Naive thymus-derived CD4-positive, alpha-beta T cell (primary cell): ENCODE results near the gene CXCR5. TPM values are rescaled to one million over a fixed set of nuclear protein-coding genes. Genes with fewer than 3 reads are reported as not detected.

Experiments
- ATAC-seq: fragments of 150-1000 bp; cut with Tn5 transposase; 2 replicates; pipeline ENCODE4 v1.10.0; 2021; ENCODE audit warnings: mild to moderate bottlenecking, moderate library complexity
- CTCF ChIA-PET: fragments of 350-600 bp; sonication (Branson Sonifier 250); formaldehyde crosslinking; loops from one replicate; lab custom pipeline; 2021; ENCODE audit warnings: antibody characterized with exemption; lab: Charles Lee
- POLR2A ChIA-PET: fragments of 350-600 bp; sonication (Branson Sonifier 250); formaldehyde crosslinking; loops from one replicate; lab custom pipeline; 2021; ENCODE audit warnings: antibody characterized with exemption, inconsistent platforms; lab: Charles Lee
- DNase-seq, 9 donors: peaks; one replicate each; pipeline versions ENCODE4 v3.0.0 to v3.0.0-alpha.2; 2020 to 2022; ENCODE audit warnings: mixed read lengths in 1 of 9
- H3K27ac ChIP-seq: one replicate; pipeline ENCODE4 v1.7.0; 2013; ENCODE audit warnings: mild to moderate bottlenecking, low read depth, low read length, moderate library complexity
- H3K27me3 ChIP-seq, 2 donors: one replicate each; pipeline ENCODE4 v1.7.0; 2013; ENCODE audit warnings: low read length in 2 of 2, mild to moderate bottlenecking in 2 of 2, moderate library complexity in 2 of 2; ENCODE audit not compliant: control insufficient read depth in 2 of 2, insufficient read depth in 2 of 2
- H3K36me3 ChIP-seq, 3 experiments: 1 replicate in 2 of 3; 2 replicates in 1 of 3; pipeline ENCODE4 v1.7.0; 2013; ENCODE audit warnings: low read length in 3 of 3, mild to moderate bottlenecking in 3 of 3, moderate library complexity in 1 of 3; ENCODE audit not compliant: insufficient read depth in 3 of 3, control insufficient read depth in 2 of 3
- H3K4me1 ChIP-seq, 2 donors: one replicate each; pipeline ENCODE4 v1.7.0; 2013; ENCODE audit warnings: low read length in 2 of 2, mild to moderate bottlenecking in 2 of 2, moderate library complexity in 1 of 2; ENCODE audit not compliant: control insufficient read depth in 2 of 2, insufficient read depth in 2 of 2
- H3K4me3 ChIP-seq: 2 replicates; pipeline ENCODE4 v1.7.0; 2013; ENCODE audit warnings: mild to moderate bottlenecking, low read length
- H3K9me3 ChIP-seq, 3 experiments: 1 replicate in 2 of 3; 2 replicates in 1 of 3; pipeline ENCODE4 v1.7.0; 2013; ENCODE audit warnings: low read length in 3 of 3; ENCODE audit not compliant: control insufficient read depth in 2 of 3
- H3K27ac Mint-ChIP-seq, 9 donors: one replicate each; pipeline ENCODE4 v1.8.0; 2020 to 2022; ENCODE audit warnings: mixed read lengths in 9 of 9, mild to moderate bottlenecking in 8 of 9, moderate library complexity in 5 of 9, inconsistent platforms in 2 of 9
- H3K27me3 Mint-ChIP-seq, 5 donors: one replicate each; pipeline ENCODE4 v1.8.0; 2021 to 2022; ENCODE audit warnings: mixed read lengths in 5 of 5, mild to moderate bottlenecking in 1 of 5
- H3K36me3 Mint-ChIP-seq, 5 donors: one replicate each; pipeline ENCODE4 v1.8.0; 2020 to 2022; ENCODE audit warnings: mixed read lengths in 5 of 5, mild to moderate bottlenecking in 3 of 5, inconsistent platforms in 1 of 5
- H3K4me1 Mint-ChIP-seq, 7 donors: one replicate each; pipeline ENCODE4 v1.8.0; 2020 to 2022; ENCODE audit warnings: mixed read lengths in 7 of 7, mild to moderate bottlenecking in 3 of 7, inconsistent platforms in 1 of 7
- H3K4me3 Mint-ChIP-seq, 10 donors: one replicate each; pipeline ENCODE4 v1.8.0; 2020 to 2022; ENCODE audit warnings: mild to moderate bottlenecking in 10 of 10, mixed read lengths in 10 of 10, moderate library complexity in 6 of 10, inconsistent platforms in 2 of 10
- H3K9me3 Mint-ChIP-seq, 11 donors: one replicate each; pipeline ENCODE4 v1.8.0; 2020 to 2022; ENCODE audit warnings: mixed read lengths in 11 of 11, mild to moderate bottlenecking in 4 of 11, inconsistent platforms in 1 of 11, moderate library complexity in 1 of 11
- intact Hi-C, 2 donors: fragments of 100-400 bp; cut with micrococcal nuclease; formaldehyde crosslinking; loops; one replicate each; pipeline ENCODE4 v1.15.1; 2023
- polyA plus RNA-seq, 2 donors: library from polyadenylated mRNA; unstranded; fragments of 300-500 nt; fragmentation: Illumina TruSeq; gene quantifications; one replicate each; pipeline ENCODE4 v1.2.3, GENCODE V29; 2021
- total RNA-seq, 6 experiments: library from RNA in 5 of 6; stranded (reverse) in 5 of 6; gene quantifications; 1 replicate in 5 of 6; 2 replicates in 1 of 6; pipeline ENCODE4 v1.2.3 and lab custom pipeline; 2021 to 2026

The CXCR5 gene
- total and polyA plus RNA-seq, 7 experiments from 2014 or later, result 0.41 to 2.9 (median 2.1) TPM

DNA sequence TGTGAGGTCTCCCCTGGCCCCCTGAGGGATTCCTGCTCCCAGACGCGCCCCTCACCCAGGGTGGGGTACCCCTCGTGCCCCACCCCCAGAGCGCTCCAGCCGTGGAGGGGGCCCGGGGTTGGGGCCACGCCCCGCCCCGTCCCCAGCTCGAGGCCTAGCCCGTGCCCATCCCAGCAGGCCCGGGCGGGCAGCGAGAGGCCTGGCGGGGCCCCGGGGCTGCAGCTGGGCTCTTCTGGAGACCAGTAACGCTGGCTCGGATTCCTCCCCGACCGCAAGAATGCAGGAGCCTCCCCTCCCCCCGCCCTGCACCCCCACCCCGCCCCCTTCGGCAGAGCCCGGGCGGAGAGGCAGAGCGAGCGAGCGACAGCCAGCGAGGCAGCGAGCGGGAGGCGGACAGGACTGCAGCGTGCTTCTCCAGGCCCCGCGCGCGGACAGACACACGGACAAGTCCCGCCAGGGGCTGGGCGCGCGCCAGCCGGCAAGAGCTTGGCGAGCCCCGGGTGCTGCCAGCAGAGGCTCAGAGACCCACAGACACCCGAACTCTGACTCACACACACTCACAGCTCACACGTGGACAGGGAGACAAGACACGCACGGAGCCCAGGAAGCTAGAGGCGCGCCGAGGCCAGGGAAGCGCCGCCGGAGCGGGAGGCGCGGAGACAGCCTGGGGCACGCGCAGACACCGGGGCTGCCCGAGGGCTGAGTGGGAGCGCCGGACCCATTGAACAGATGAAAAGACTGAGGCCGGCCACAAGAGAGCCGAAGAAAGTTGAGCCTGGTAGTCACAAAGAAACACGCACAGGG is 26.8 kb downstream of the CXCR5 start:
- peak; percentile 31 for ATAC-seq
- peaks cover 0 to 17% (median 16%) of the 10 kb centered on the region in 5 donors for H3K36me3 Mint-ChIP-seq

DNA sequence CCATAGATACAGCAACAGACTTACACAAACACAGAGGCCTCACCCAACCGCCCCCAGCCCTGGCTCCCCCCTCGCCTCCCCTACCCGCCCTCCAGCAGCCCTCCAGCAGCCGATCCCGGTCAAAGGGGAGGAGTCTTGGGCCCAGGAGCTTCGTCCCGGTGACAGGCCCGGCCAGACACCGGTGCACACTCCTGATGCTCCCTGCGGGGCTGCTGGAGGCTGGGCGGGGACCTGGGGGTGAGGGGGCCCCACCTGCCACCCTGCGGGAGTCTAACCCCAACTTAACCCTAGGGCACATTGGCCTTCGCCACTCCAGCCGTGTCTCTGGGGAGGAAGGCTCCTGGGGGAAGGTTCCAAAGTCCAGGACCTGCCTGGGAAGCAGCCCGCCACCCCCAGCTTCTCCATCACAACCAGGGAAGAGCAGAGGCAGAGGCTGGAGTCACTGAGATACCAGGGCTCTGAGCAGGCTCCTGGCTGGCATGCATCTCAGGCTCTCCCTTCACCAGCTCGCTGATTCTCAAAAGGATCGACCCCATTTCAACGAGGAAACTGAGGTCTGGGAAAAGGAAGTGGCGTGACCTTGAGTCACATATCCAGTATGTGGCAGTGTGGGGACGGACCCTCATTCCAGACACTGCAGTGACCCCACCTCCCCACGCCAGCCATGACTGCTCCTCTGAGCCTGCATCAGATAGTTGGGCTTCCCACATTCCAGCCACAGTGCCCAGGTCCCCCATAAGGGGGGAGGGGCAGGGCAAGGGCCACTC is 27.6 kb downstream of the CXCR5 start:
- H3K9me3 Mint-ChIP-seq, result peaks cover 0 to 4% (median 0%) of the 10 kb centered on the region in 11 donors
- Histone ChIP-seq H3K4me3 (peak overlapping the region; percentile 66), H3K27me3 (no peaks in the 10 kb centered on the region), H3K27ac (peak overlapping the region; percentile 96), H3K36me3 (peaks cover 6 to 21% (median 14%) of the 10 kb centered on the region in 3 experiments), H3K9me3 (no peaks in the 10 kb centered on the region), H3K4me1 (peaks cover 66 to 86% of the 10 kb centered on the region in 2 donors)
- intact Hi-C loops, result loop anchor here in 1 of 2 donors (5.0 kb wide), 1 partner anchor 119 kb away; the partner anchor contains the start of gene DDX6
- H3K36me3 Mint-ChIP-seq, result peaks cover 0 to 17% (median 16%) of the 10 kb centered on the region in 5 donors
- peaks cover 53 to 85% (median 75%) of the 10 kb centered on the region in 7 donors for H3K4me1 Mint-ChIP-seq
- H3K27me3 Mint-ChIP-seq, result no peaks in the 10 kb centered on the region
- CTCF ChIA-PET, result interaction anchor here (0.7 to 2.6 kb wide), 6 partner anchors 8 to 218 kb away, joined by 3 to 6 read pairs (median 3); no protein-coding TSS in a partner anchor
- ATAC-seq, result no peak
- peak overlapping the region; percentile 83 to 99 (median 90) for H3K4me3 Mint-ChIP-seq
- POLR2A ChIA-PET, result interaction anchor here (0.6 to 10.8 kb wide), 12 partner anchors 9 to 266 kb away, joined by 3 to 201 read pairs (median 5); partner anchors contain the start of gene DDX6
- peak overlapping the region; percentile 85 to 100 (median 98) for H3K27ac Mint-ChIP-seq
- DNase-seq, result peak in 1 of 9 donors; percentile 40

More for the DNA sequence above, 26.8 kb downstream of the CXCR5 start:
- Histone ChIP-seq H3K4me3 (peak overlapping the region; percentile 66), H3K9me3 (no peaks in the 10 kb centered on the region), H3K4me1 (peaks cover 59 to 78% of the 10 kb centered on the region in 2 donors), H3K27ac (peak overlapping the region; percentile 96), H3K36me3 (peaks cover 8 to 29% (median 19%) of the 10 kb centered on the region in 3 experiments), H3K27me3 (no peaks in the 10 kb centered on the region)
- peak overlapping the region; percentile 83 to 99 (median 90) for H3K4me3 Mint-ChIP-seq
- intact Hi-C loops, result loop anchor here in 1 of 2 donors (5.0 kb wide), 1 partner anchor 118 kb away; the partner anchor contains the start of gene DDX6
- CTCF ChIA-PET, result interaction anchor here (0.7 to 2.6 kb wide), 6 partner anchors 15 to 217 kb away, joined by 3 to 9 read pairs (median 4); no protein-coding TSS in a partner anchor
- peak in 5 of 9 donors; percentile 52 to 74 (median 54) for DNase-seq
- peak overlapping the region; percentile 75 to 100 (median 98) for H3K27ac Mint-ChIP-seq
- H3K27me3 Mint-ChIP-seq, result no peaks in the 10 kb centered on the region
- peaks cover 0 to 3% (median 0%) of the 10 kb centered on the region in 11 donors for H3K9me3 Mint-ChIP-seq
- POLR2A ChIA-PET, result interaction anchor here (0.6 to 10.8 kb wide), 8 partner anchors 18 to 139 kb away, joined by 3 to 201 read pairs (median 7); partner anchors contain the start of gene DDX6
- peaks cover 48 to 81% (median 71%) of the 10 kb centered on the region in 7 donors for H3K4me1 Mint-ChIP-seq

DNA sequence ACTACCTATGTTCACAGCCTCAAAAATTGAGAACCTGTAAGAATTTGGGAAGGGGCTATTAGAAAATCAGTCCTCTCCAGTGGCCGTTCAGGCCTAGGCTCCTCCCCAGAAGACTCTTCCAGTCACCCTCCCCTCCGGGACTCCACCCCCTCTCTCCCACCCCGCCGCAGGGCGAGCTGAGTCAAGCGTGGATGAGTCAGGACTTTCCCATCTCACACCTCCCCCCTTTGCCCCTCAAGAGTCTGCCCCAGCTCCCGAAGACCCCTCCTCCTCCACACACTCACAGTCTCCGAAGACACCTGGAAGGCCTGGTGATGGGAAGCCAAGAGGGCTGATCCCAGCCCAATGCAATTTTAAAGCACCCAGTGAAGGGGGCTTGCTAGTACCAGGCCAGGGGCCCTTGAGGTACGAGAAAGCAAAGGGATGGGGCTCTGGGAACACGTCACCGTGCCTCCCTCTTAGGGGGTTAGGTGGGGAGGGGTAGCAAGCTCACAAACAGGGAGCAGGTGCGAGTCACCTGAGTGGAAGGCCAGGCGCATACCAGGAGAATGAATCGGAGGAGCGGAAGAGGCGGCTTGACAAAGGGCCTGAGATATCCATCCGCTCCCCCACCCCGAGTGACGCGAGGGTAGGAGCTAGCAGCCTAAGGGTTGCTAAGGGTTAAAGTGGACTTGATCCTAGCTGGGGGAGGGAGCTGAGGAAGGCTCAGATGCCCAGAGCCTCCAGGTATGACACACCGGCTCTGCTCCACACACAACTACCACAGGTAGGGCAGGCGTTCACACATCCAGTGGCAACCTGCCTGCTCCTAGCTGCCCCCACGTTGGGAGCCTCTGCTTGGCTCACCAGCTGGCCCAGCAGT is 28.4 kb downstream of the CXCR5 start:
- Histone ChIP-seq H3K27ac (peak overlapping the region; percentile 96), H3K27me3 (no peaks in the 10 kb centered on the region), H3K4me1 (peaks cover 71 to 88% of the 10 kb centered on the region in 2 donors), H3K9me3 (no peaks in the 10 kb centered on the region), H3K36me3 (peaks cover 0 to 17% (median 8%) of the 10 kb centered on the region in 3 experiments), H3K4me3 (peak overlapping the region; percentile 66)
- Mint-ChIP-seq H3K36me3 (peaks cover under 1 to 17% (median 13%) of the 10 kb centered on the region in 5 donors), H3K4me1 (peaks cover 55 to 85% (median 75%) of the 10 kb centered on the region in 7 donors), H3K9me3 (peaks cover 0 to 5% (median 0%) of the 10 kb centered on the region in 11 donors), H3K27me3 (no peaks in the 10 kb centered on the region), H3K27ac (peak overlapping the region; percentile 85 to 100 (median 98)), H3K4me3 (peak overlapping the region; percentile 78 to 99 (median 90))
- DNase-seq (peak in 5 of 9 donors; percentile 24 to 80 (median 51)), ATAC-seq (peak; percentile 6)
- CTCF ChIA-PET, result interaction anchor here (0.8 to 2.6 kb wide), 7 partner anchors 9 to 124 kb away, joined by 3 to 6 read pairs (median 4); partner anchors contain the start of gene DDX6
- intact Hi-C loops, result loop anchor here in 1 of 2 donors (5.0 kb wide), 1 partner anchor 120 kb away; the partner anchor contains the start of gene DDX6
- POLR2A ChIA-PET, result interaction anchor here (0.6 to 10.8 kb wide), 15 partner anchors 10 to 265 kb away, joined by 3 to 201 read pairs (median 4); partner anchors contain the start of genes DDX6, RPS25 and TRAPPC4

DNA sequence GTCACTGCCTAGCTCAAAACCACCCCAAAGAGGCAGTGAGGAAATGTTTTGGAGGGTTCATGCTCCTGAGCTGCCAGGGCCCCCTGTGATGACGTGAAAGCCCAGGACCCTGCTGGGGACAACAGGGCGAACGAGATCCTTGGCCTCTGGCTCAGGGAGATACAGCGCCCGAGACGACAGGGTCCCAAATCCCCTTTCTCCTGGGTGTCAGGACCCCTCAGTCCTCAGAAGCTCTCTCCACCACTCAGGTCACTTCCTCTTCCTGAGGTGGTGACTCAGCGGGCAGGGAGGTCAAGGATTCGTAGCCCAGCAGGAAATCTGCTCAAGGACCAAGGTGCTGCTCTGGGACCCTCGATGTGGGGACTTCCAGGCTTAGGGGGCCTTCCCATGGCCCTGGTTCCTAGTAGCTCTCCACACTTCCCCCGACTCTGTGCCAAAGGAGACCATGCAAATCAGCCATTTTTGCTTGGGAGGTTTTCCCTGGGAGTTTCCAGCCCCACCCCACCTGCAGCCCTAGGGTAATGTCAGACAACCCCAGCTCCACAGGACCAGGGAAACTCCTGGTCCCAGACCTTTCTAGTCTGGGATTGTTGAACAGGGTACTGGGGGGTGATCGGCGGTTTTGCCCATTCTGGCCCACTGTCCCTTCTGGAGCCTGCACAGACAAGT is 29.2 kb downstream of the CXCR5 start:
- peak overlapping the region; percentile 78 to 99 (median 90) for H3K4me3 Mint-ChIP-seq
- peak overlapping the region; percentile 85 to 100 (median 98) for H3K27ac Mint-ChIP-seq
- Histone ChIP-seq H3K27ac (peak overlapping the region; percentile 96), H3K36me3 (peaks cover 0 to 9% (median 2%) of the 10 kb centered on the region in 3 experiments), H3K9me3 (no peaks in the 10 kb centered on the region), H3K4me1 (peaks cover 73 to 88% of the 10 kb centered on the region in 2 donors), H3K4me3 (peak overlapping the region; percentile 66), H3K27me3 (no peaks in the 10 kb centered on the region)
- peaks cover 3 to 17% (median 13%) of the 10 kb centered on the region in 5 donors for H3K36me3 Mint-ChIP-seq
- peak in 3 of 9 donors; percentile 8 to 68 (median 42) for DNase-seq
- intact Hi-C loops, result loop anchor here in 1 of 2 donors (5.0 kb wide), 1 partner anchor 121 kb away; the partner anchor contains the start of gene DDX6
- no peaks in the 10 kb centered on the region for H3K27me3 Mint-ChIP-seq
- H3K4me1 Mint-ChIP-seq, result peaks cover 56 to 85% (median 75%) of the 10 kb centered on the region in 7 donors
- ChIA-PET CTCF (interaction anchor here (0.8 to 2.6 kb wide), 8 partner anchors 9 to 223 kb away, joined by 3 to 6 read pairs (median 4); partner anchors contain the start of gene DDX6), POLR2A (interaction anchor here (0.6 to 10.8 kb wide), 12 partner anchors 17 to 221 kb away, joined by 3 to 201 read pairs (median 10); partner anchors contain the start of genes DDX6, RPS25, TRAPPC4 and VPS11)
- ATAC-seq, result no peak
- peaks cover 0 to 2% (median 0%) of the 10 kb centered on the region in 11 donors for H3K9me3 Mint-ChIP-seq
